ENCODE data around the gene MIP. TPM values are rescaled to one million over a fixed set of nuclear protein-coding genes. Genes with fewer than 3 reads are reported as not detected.

MIP gene
- total and polyA plus RNA-seq, 2 of the 13 experiments (the other 11 are each of a cell fraction or from before 2014, with no cell fraction given): not detected

DNA sequence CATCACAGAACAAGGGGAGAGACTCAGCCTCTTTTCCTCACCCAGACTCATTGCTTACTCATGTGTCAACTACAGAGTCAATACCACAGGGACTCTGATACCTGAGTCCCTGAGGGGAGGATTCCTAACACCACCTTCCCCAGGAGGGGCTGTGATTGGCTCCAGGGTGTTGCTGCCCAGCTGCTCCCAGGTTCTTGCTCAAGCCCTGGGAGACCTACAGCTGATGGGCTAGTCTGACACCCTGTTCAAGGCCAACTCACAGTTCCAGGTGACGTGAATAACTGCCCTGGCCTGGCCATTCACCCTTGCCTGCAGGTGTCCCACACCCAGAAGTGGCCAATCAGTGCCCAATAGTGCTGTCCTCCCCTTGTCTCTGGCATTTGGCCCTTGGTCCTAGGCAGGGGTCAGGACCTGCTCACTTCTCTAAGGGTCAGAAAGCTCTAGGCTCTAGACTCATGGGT, 22.5 kb upstream of the MIP start (continued):
- no peak for TF ChIP-seq DNMT1 (CRISPR knock-in tag; IDR thresholded peaks at IDR 0.05)
- no peak for TF ChIP-seq GATAD1 (CRISPR knock-in tag; IDR thresholded peaks at IDR 0.05)
- TF ChIP-seq, protein P1, sequence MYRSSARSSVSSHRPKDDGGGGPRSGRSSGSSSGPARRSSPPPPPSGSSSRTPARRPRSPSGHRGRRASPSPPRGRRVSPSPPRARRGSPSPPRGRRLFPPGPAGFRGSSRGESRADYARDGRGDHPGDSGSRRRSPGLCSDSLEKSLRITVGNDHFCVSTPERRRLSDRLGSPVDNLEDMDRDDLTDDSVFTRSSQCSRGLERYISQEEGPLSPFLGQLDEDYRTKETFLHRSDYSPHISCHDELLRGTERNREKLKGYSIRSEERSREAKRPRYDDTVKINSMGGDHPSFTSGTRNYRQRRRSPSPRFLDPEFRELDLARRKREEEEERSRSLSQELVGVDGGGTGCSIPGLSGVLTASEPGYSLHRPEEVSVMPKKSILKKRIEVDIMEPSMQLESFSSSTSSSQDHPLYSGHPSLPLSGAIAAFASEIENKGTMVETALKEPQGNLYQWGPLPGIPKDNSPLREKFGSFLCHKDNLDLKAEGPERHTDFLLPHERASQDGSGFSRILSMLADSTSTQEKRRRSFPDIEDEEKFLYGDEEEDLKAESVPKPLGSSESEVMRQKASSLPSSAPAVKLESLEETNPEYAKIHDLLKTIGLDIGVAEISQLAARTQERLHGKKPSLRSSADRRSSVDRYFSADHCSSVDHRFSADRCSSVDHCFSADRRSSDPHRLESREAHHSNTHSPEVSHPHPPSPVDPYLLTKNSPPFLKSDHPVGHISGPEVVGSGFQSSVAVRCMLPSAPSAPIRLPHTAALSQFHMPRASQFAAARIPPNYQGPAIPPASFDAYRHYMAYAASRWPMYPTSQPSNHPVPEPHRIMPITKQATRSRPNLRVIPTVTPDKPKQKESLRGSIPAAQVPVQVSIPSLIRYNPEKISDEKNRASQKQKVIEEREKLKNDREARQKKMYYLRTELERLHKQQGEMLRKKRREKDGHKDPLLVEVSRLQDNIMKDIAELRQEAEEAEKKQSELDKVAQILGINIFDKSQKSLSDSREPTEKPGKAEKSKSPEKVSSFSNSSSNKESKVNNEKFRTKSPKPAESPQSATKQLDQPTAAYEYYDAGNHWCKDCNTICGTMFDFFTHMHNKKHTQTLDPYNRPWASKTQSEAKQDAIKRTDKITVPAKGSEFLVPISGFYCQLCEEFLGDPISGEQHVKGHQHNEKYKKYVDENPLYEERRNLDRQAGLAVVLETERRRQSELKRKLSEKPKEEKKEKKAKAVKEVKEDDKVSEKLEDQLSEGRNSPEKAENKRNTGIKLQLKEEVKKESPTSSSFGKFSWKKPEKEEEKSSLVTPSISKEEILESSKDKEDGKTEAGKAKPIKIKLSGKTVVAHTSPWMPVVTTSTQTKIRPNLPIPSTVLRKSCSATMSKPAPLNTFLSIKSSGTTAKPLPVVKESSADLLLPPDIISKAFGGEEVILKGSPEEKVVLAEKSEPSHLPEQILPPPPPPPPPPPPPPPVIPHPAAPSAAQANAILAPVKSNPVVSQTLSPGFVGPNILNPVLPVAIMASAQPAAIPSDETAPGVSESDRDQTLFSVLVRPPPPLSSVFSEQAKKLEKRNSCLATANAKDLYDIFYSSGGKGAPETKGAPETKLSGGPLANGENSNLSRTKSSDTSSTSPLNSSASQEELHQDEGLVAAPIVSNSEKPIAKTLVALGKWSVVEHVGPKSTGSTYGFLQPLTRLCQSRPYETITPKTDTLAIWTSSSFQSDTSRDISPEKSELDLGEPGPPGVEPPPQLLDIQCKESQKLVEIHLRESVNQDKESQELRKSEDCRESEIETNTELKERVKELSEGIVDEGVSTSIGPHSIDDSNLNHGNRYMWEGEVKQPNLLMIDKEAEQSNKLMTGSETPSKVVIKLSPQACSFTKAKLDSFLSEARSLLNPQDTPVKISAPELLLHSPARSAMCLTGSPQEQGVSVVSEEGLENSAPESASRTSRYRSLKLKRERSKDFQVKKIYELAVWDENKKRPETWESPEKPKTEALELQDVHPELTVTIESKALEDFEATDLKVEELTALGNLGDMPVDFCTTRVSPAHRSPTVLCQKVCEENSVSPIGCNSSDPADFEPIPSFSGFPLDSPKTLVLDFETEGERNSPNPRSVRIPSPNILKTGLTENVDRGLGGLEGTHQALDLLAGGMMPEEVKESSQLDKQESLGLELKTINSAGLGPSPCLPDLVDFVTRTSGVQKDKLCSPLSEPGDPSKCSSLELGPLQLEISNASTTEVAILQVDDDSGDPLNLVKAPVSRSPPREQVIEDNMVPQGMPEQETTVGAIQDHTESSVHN (CRISPR knock-in tag; IDR thresholded peaks at IDR 0.05): no peak
- no peak for TF ChIP-seq EZH2 (conservative IDR thresholded peaks at IDR 0.05; ENCODE audit: low read depth, low read length)
- TF ChIP-seq ZNF530 (CRISPR knock-in tag; IDR thresholded peaks at IDR 0.05; ENCODE audit: low read depth): no peak
- no peak for TF ChIP-seq ZNF263 (CRISPR knock-in tag; IDR thresholded peaks at IDR 0.05)
- TF ChIP-seq, protein P2, sequence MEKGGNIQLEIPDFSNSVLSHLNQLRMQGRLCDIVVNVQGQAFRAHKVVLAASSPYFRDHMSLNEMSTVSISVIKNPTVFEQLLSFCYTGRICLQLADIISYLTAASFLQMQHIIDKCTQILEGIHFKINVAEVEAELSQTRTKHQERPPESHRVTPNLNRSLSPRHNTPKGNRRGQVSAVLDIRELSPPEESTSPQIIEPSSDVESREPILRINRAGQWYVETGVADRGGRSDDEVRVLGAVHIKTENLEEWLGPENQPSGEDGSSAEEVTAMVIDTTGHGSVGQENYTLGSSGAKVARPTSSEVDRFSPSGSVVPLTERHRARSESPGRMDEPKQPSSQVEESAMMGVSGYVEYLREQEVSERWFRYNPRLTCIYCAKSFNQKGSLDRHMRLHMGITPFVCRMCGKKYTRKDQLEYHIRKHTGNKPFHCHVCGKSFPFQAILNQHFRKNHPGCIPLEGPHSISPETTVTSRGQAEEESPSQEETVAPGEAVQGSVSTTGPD (CRISPR knock-in tag; IDR thresholded peaks at IDR 0.05): no peak
- TF ChIP-seq GTF3A (CRISPR knock-in tag; conservative IDR thresholded peaks at IDR 0.05): no peak
- TF ChIP-seq KDM1A (CRISPR knock-in tag; IDR thresholded peaks at IDR 0.05): no peak
- TF ChIP-seq ZFP36L1 (CRISPR knock-in tag; IDR thresholded peaks at IDR 0.05): no peak
- no peak for TF ChIP-seq ZNF235 (CRISPR knock-in tag; IDR thresholded peaks at IDR 0.05; ENCODE audit: borderline replicate concordance)
- TF ChIP-seq YEATS2 (CRISPR knock-in tag; IDR thresholded peaks at IDR 0.05; ENCODE audit: borderline replicate concordance): 0 out of 2 replicates have a peak, but pooled peaks have one; percentile 26
- TF ChIP-seq ZNF614 (CRISPR knock-in tag; IDR thresholded peaks at IDR 0.05; ENCODE audit: borderline replicate concordance): no peak
- no peak for TF ChIP-seq FOXP1 (IDR thresholded peaks at IDR 0.05)
- TF ChIP-seq FOXP1 (CRISPR knock-in tag; IDR thresholded peaks at IDR 0.05): peak; percentile 24; the same call in 1 of the 2 replicates
- TF ChIP-seq, protein P3, sequence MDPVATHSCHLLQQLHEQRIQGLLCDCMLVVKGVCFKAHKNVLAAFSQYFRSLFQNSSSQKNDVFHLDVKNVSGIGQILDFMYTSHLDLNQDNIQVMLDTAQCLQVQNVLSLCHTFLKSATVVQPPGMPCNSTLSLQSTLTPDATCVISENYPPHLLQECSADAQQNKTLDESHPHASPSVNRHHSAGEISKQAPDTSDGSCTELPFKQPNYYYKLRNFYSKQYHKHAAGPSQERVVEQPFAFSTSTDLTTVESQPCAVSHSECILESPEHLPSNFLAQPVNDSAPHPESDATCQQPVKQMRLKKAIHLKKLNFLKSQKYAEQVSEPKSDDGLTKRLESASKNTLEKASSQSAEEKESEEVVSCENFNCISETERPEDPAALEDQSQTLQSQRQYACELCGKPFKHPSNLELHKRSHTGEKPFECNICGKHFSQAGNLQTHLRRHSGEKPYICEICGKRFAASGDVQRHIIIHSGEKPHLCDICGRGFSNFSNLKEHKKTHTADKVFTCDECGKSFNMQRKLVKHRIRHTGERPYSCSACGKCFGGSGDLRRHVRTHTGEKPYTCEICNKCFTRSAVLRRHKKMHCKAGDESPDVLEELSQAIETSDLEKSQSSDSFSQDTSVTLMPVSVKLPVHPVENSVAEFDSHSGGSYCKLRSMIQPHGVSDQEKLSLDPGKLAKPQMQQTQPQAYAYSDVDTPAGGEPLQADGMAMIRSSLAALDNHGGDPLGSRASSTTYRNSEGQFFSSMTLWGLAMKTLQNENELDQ (CRISPR knock-in tag; IDR thresholded peaks at IDR 0.05; ENCODE audit: borderline replicate concordance): no peak
- TF ChIP-seq, protein P4, sequence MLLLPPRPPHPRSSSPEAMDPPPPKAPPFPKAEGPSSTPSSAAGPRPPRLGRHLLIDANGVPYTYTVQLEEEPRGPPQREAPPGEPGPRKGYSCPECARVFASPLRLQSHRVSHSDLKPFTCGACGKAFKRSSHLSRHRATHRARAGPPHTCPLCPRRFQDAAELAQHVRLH (CRISPR knock-in tag; IDR thresholded peaks at IDR 0.05; ENCODE audit: borderline replicate concordance, low read depth): no peak
- no peak for TF ChIP-seq ZNF253 (CRISPR knock-in tag; IDR thresholded peaks at IDR 0.05; ENCODE audit: borderline replicate concordance)
- TF ChIP-seq ZNF232 (CRISPR knock-in tag; IDR thresholded peaks at IDR 0.05; ENCODE audit: borderline replicate concordance): no peak
- TF ChIP-seq ZNF672 (CRISPR knock-in tag; IDR thresholded peaks at IDR 0.05): no peak

All from HepG2 (cell line).